ENCODE measurements around the gene ZNF117.
"Not testable (repeated sequence)": the region's sequence is repeated elsewhere in the genome, so short reads cannot be mapped to it uniquely, and the experiment has no call there.

Gene ZNF117

GRCh38 chr7:64996305-64996704, 5.5 kb upstream of the ZNF117 start:
- DNase-seq, result no peak

GRCh38 chr7:64993901-64994300, 3.1 kb upstream of the ZNF117 start:
- DNase-seq, result no peak

GRCh38 chr7:64992971-64993370, 2.1 kb upstream of the ZNF117 start:
- DNase-seq, result no peak

- no peak for DNase-seq
These were observed 620 bp downstream of the ZNF117 start for GRCh38 chr7:64990216-64990615.

- no peak for DNase-seq
These were observed 12.2 kb downstream of the ZNF117 start for GRCh38 chr7:64978497-64979203.

- DNase-seq, result no peak
These were observed 25.2 kb downstream of the ZNF117 start for GRCh38 chr7:64965594-64965993.

- no peak for DNase-seq
These were observed 31.6 kb downstream of the ZNF117 start for GRCh38 chr7:64959072-64959747.

- DNase-seq, result peak; percentile 40 to 68
These were observed 39.5 kb downstream of the ZNF117 start for GRCh38 chr7:64951250-64951848.

- DNase-seq, result peak in 1 of 2 donors; percentile 53
These were observed 40.2 kb downstream of the ZNF117 start for GRCh38 chr7:64950673-64951072.

GRCh38 chr7:64948774-64949173, 42.1 kb downstream of the ZNF117 start:
- not testable (repeated sequence) for DNase-seq

- no peak for DNase-seq
These were observed 43.4 kb downstream of the ZNF117 start for GRCh38 chr7:64947252-64948000.

- DNase-seq, result no peak
These were observed 44.1 kb downstream of the ZNF117 start for GRCh38 chr7:64946772-64947171.

- no peak for DNase-seq
These were observed 45.2 kb downstream of the ZNF117 start for GRCh38 chr7:64945503-64946175.

GRCh38 chr7:64944667-64945502, 46.0 kb downstream of the ZNF117 start:
- DNase-seq, result not testable (repeated sequence)

- DNase-seq, result not testable (repeated sequence)
These were observed 50.8 kb downstream of the ZNF117 start for GRCh38 chr7:64940021-64940420.

GRCh38 chr7:64938540-64938939, 52.3 kb downstream of the ZNF117 start:
- no peak for DNase-seq

- DNase-seq, result no peak
These were observed 56.4 kb downstream of the ZNF117 start for GRCh38 chr7:64934478-64934877.

- not testable (repeated sequence) for DNase-seq
These were observed 62.3 kb downstream of the ZNF117 start for GRCh38 chr7:64928252-64929187.
